GM12892 (cell line): ENCODE measurements around the gene GAB2.

Experiments
- POLR2A ChIP-seq: IDR thresholded peaks from 2 replicates; pipeline ENCODE4 v1.6.1; 2011; ENCODE audit warnings: low read depth, low read length, control low read depth
- POLR2AphosphoS5 ChIP-seq: IDR thresholded peaks from 2 replicates; pipeline ENCODE4 v1.6.1; 2011; ENCODE audit warnings: low read depth, low read length, control low read depth
- TAF1 ChIP-seq: IDR thresholded peaks from 2 replicates; pipeline ENCODE4 v1.6.1; 2011; ENCODE audit warnings: low read depth, mild to moderate bottlenecking, control low read depth, low read length, borderline replicate concordance

- TF ChIP-seq POLR2A = no peak
- TF ChIP-seq POLR2AphosphoS5 = no peak
- TF ChIP-seq TAF1 = no peak
Observed at GRCh38 chr11:78190374-78190773, 227.2 kb downstream of the GAB2 start.
